ENCODE results near the gene CASP8. TPM values are rescaled to one million over a fixed set of nuclear protein-coding genes. Genes with fewer than 3 reads are reported as not detected.

The CASP8 gene
- total and polyA plus RNA-seq, 2 of the 13 experiments (the other 11 are each of a cell fraction or from before 2014, with no cell fraction given), result 25.0 to 52.8 TPM

GRCh38 chr2:201232467-201232815 is 27.9 kb upstream of the CASP8 start (continued):
- TF ChIP-seq PRDM4 (CRISPR knock-in tag; IDR thresholded peaks at IDR 0.05; ENCODE audit: borderline replicate concordance) (no peak), ZNF670 (CRISPR knock-in tag; IDR thresholded peaks at IDR 0.05; ENCODE audit: borderline replicate concordance) (peak; percentile 10; the same call in 1 of the 2 replicates), NFIC (IDR thresholded peaks at IDR 0.05; ENCODE audit: low read length) (0 out of 2 replicates have a peak, but pooled peaks have one; percentile 16), ZNF337 (CRISPR knock-in tag; IDR thresholded peaks at IDR 0.05; ENCODE audit: borderline replicate concordance, low read depth) (peak; percentile 14; the same call in 1 of the 2 replicates), HNRNPK (IDR thresholded peaks at IDR 0.05; ENCODE audit: low read depth, low read length, poor library complexity, severe bottlenecking) (no peak), SNAI1 (CRISPR knock-in tag; IDR thresholded peaks at IDR 0.05; ENCODE audit: borderline replicate concordance) (no peak), THRA (CRISPR knock-in tag; IDR thresholded peaks at IDR 0.05; ENCODE audit: borderline replicate concordance) (no peak), ZNF33B (CRISPR knock-in tag; IDR thresholded peaks at IDR 0.05) (peak; percentile 5; the same call in 1 of the 2 replicates), ZNF687 (CRISPR knock-in tag; IDR thresholded peaks at IDR 0.05) (peak; percentile 16; the same call in 1 of the 2 replicates), ZEB1 (IDR thresholded peaks at IDR 0.05; ENCODE audit: insufficient replicate concordance, low read depth) (peak; percentile 11), ZNF747 (CRISPR knock-in tag; IDR thresholded peaks at IDR 0.05; ENCODE audit: borderline replicate concordance) (0 out of 2 replicates have a peak, but pooled peaks have one; percentile 80)

All from HepG2 (cell line).